HL-60/S4 treated with phorbol 12-myristate 13-acetate at 8.2 ng/mL for 4 days and 3 days (cell line): Measurements from ENCODE around the gene SYTL5.

Source experiments
- in situ Hi-C: fragments of 300-500 bp; cut with MboI; formaldehyde crosslinking; loops from 2 replicates; pipeline ENCODE4 v1.15.0; 2022; ENCODE audit warnings: low sequenced_read_pairs

The SYTL5 gene

DNA sequence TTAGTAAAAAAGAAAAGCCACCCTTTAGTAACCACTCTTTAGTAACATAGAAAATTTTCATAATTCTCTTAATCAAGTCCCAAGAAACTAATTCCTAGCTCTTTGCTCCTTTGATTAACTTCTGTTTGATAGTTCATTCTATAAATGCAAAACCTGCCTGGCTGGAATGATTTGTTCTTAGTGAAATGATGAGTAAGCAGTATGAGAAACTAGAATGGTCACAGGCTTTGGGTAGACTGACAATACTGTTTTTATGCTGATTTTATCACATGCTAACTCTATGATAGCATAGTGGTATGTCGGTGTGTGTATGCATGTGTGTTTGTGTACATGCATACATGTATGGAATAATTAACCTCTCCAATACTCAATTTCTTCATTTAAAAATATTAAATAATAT is 81.2 kb downstream of the SYTL5 start:
- in situ Hi-C loops = no loop called here

DNA sequence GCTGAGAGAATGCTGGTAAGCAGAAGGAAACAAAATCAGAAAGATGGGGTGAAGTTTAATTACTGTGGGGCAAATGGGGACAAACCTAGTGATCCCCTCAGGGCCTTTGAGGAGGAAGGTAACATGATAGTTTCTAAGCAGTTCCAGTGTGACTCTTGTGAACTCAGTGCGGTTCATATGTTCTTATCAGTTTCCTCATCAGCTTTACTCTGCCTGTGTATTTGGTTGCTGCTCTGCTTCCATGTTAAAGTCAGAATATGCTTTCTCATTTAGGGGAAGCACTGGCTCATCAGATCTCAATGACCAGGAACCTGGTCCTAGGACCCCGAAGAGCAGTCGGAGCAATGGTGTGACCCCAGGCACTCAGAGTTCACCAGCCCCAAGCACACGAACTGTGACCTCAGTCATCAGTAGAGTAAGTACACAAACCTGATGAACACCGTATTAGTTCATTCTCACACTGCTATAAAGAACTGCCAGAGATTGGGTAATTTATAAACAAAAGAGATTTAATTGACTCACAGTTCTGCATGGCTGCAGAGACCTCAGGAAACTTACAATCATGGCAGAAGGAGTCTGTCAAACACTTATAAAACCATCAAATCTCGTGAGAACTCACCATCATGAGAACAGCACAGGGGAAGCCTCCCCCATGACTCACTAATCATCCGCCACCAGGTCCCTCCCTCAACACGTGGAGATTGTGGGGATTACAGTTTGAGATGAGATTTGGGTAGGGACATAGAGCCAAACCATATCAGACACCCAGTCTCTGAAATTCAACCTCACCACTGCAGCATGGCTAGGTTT is 83.0 kb downstream of the SYTL5 start:
- in situ Hi-C loops = no loop called here

DNA sequence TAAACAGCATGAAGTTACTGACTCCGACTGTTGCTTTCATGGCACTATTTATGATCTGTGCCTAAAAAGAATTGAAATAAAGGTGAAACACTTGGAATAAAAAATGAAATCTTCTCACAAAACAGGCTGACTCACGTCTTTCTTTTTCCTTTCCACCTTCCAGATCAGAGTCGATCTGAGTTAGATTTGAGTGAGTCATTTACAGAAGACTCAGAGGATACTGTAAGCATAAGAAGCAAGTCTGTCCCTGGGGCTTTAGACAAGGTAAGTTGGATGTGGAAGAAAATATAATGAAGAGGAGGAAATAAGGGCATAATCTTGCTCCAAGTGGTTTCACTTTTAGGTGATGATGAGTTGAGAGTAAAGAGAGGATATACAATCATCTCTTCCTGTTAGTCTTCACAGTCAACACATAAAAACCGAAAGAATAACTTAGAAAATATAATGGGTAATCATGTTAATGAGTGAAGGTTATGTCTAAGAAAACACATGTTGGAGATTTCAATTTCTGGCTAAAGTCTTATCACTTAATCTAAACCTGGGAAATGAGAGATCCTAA is 89.7 kb downstream of the SYTL5 start:
- in situ Hi-C loops = no loop called here

DNA sequence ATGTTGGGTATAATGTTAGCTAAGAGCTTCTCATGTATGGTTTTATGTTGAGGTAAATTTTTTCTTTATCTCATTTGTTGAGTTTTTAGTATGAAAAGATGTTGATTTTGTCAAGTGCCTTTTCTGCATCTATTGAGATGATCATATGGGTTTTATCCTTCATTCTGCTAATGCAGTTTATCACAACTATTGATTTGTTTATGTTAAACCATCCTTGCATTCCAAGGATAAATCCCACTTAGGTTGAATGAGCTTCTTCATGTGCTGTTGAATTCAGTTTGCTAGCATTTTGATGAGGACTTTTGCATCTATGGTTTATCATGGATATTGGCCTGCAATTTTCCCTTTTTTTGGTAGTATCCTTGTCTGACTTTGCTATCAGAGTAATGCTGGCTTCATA is 93.3 kb downstream of the SYTL5 start:
- in situ Hi-C loops = no loop called here

DNA sequence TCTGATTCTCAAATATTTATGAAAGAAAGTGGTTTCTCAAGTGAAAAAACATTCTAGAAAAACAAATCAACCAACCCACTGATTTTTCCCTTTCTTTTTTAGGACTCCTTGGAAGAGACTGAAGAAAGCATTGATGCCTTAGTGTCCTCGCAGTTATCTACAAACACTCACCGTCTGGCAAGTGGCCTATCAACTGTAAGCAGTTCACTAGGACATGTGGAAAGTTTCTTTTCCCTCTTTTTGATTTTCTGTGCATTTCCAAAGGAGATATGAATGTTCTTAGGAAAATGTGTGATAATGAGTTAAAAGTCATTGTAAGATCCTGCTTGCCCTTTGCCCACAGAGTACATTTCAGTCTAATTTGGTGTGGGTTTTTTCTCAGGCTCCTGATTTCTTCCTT is 95.9 kb downstream of the SYTL5 start:
- in situ Hi-C loops = no loop called here

DNA sequence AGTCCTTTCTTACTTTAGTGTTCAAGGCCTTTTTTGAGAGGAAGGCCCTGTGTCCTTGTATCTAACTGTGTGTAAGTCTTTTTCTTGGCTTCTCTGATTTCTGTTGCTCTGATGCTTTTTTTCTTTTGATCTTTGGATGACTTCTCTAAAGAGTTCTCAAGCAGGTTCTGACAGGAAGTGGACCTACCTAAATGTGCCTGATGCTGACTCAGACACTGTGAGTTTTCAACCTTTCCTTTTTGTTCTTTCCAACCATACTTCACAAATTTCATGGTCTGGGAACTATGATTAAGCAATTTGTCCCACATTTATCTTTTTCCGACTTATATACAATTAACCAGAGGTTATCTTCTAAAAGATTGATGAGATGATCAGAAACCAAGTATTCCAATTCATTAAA is 96.5 kb downstream of the SYTL5 start:
- in situ Hi-C loops = no loop called here

DNA sequence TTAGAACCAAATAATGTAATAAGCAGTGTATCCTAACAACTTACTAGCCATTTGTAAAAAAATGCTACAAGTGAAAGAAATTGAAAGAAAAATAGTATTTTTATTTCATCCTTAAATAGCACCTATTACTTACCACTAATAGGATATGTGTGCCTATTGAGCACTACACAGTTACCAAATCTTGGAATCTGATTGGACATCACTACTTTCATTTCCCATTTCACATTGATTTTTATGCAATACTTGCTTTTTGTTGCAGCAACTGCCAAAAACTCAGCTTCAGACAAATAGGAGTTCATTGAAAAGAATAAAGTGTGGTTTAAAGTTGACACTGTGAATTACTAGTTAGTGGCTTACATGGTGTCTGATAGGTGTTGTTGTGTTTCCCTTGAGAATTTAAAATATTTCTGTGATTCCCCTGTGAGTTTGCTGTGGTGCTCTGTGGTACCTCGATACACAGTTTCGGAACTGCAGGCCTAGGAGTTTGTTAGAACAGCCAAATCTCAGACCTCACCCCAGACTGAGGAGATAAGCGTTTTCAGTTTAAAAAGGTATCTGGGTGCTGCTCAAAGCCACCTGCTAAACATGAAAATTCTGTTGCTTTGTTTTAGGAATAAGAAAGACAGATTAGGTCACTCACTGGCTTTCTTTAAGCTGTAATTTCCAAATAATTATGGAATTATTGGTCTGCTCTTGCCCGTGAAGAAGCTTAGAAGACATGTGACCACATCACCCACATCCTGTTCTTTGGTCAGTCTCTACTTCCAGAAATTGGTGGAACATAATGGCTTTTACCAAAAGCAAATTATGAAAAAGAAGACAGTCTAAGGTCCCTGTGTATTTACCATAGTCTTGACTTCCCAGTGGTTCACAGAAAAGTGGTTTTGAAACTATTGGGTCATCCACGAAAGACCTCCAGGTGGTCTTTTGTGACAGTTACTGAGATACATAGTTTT is 97.8 kb downstream of the SYTL5 start:
- in situ Hi-C loops = no loop called here

DNA sequence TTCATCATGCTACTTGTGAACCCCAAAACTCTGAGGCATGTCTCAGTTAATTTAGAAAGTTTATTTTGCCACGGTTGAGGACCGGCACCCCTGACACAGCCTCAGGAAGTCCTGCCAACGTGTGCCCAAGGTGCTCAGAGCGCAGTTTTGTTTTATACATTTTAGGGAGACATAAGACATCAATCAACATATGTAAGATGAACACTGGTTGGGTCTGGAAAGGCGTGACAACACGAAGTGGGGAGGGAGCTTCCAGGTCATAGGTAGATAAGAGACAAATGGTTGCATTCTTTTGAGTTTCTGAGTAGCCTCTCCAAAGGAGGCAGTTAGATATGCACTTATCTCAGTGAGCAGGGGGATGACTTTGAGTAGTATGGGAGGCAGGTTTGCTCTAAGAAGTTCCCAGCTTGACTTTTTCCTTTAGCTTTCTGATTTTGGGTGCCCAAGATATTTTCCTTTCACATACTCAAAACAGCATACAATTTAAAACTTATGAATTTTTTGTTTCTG is 98.9 kb downstream of the SYTL5 start:
- in situ Hi-C loops = no loop called here

DNA sequence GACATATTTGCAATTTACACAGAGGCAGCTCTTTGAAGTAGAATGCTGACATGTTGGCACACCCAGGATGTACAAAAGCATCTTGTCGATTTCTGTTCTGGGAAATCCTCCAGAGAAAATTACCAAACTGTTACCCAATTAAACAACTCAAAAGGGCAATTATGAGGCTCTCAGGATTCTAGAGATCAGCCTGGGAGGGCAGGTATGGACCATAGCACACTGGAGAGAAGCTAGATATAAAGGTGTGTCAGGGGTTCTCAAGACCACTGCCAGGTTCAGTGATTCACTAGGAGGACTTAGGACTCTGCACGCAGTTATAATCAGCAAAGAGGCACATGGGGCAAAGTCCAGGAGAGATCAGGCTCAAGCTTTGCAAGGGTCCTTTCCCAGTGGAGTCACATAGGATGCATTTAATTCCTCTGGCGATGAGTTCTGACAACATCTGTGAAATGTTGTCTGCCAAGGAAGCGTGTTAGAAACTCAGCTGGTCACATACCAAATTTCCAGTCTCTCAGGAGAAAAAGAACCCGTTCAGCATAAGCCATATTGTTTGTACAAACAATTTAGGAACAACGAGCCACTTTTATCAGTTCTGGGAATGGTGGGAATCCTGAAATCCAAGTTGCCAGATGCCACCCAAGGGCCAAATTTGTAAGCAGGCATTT is 100.8 kb downstream of the SYTL5 start:
- in situ Hi-C loops = no loop called here

DNA sequence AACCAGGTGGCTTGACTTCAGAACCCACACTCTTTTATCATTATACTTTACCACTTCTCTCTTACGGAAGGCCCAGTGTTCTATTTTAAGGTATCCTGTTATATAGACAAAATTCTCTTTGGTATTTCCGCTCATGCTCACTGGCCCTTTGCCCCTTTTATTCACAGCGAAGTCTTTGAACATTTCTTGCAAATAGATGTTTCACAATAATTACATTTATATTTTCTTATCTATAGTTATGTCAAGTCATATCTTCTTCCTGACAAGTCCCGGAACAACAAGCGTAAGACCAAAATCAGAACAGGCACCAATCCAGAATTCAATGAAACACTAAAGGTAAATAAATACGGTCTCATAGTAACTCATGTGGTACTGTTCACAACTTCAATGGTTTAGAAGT is 102.0 kb downstream of the SYTL5 start:
- in situ Hi-C loops = no loop called here

DNA sequence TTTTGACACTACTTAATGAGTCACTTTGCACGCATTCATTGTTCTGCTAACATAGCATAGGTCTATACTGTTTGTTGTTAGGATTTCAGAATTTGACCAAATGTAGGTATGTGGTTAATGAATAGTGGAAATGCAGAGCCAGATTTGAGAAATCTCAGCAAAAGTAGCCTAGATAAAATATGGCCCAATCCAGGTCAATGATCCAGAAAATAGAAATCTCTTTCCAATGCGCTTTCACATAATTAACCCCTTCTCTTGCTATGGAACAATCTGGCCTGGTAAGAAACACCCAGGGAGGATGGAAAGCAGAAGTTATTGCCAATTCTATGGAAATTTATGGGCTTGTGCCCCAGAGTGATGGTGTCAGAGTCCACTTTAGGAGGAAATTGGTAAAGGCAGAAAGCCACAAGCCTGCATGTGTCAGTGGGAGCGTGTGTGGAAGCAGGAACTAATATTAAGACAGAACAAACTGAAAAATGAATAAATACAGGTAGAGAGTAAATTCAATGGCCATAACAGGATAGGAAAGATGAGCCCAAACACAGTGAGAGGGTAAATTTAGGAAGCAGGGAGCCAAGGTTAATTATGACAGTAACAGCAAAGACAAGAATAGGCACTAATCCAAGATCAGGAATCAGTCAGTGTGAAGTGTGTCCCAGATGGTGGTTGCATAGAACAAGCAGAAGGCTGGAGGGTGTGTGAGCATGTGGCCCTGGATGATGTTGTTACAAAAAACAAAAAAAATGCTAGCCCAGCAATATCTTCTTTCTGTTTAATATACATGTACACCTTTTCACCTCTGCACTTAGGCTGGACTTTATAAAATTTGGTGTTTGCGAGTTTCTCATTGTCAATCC is 102.9 kb downstream of the SYTL5 start:
- in situ Hi-C loops = no loop called here

DNA sequence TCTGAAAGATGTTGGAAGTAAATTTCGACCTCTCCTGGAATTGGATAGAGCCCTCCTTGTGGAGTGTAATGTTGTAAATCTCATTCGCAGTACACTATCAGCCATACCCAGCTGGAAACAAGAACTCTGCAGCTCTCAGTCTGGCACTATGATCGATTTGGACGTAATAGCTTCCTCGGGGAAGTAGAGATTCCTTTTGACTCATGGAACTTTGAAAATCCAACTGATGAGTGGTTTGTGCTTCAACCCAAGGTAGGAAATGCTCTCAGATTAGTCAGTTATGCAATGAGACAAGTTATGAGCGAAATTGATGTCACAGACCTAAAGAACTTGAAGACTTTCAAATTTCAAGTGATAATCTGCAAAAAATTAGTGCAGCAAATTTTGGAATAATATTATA is 103.9 kb downstream of the SYTL5 start:
- in situ Hi-C loops = no loop called here

DNA sequence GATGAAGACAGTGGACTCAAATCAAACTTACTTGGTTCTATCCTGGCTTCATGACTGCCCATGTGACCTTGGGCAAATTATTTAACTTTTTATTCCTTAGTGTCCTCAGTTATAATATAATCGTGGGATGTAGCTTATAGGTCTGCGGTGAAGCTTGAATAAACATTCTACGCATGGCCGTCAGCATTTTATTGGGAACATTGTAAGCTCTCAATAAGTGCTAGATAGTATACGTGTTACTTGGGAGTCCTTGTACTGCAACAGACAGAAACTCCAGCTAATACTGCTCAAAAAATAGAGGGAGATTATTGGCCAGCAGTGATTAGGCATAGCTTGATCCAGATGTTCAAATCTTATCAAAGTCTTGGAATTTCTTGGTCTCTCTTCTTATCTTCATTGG is 104.8 kb downstream of the SYTL5 start:
- in situ Hi-C loops = no loop called here

DNA sequence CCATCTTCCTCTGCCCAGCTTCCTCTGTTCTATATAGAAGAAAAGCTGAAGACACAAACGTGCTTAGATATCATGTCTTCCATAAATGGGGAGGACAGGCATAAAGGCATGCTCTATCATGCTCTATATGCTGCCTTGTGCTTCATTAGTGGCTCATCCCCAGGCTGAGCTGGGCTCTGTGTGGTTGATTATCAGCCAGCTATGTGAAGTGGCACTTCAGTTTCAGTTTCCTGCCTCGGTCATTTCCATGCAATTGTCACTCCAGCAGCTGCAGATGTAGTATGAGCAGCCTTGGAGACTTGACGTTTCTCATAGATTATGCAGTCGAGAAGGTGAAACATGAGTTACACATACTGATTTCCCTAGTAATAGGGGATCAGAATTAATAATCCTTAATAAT is 106.2 kb downstream of the SYTL5 start:
- in situ Hi-C loops = no loop called here

DNA sequence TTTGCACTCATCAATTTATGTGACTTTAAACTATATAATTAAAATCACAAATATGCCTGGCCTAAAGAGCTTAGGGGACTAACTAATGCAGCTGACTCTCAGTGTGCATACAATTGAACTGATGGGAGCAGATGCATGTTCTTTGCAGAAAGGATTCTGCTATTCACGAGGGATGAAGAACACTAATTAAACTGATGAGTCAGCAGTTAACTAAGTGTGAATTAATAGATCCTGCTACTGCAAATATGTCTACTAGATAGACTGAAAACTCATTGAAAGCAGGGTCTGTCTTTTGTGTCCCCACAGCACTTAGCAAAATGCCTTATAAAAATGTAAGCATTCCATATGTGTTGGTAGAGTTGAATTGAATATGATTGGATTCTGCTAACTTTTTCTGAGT is 110.4 kb downstream of the SYTL5 start:
- in situ Hi-C loops = no loop called here

DNA sequence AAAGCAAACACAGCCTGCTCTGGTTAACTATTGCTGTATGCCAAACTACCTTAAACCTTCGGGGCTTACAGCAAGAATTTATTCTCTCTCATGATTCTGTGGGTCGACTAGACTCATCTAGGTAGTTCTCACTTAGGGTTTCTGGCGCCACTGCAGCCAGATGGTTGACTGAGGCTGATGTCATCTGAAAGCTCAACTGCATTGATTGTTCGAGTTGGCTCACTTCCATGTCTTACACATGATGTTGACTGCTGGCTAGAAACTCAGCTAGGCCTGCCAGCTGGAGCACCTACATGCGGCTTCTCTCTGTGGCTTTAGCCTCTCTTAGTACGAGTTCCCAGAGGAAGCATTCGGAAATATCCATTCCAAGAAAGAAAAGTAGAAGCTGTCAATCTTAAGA is 111.1 kb downstream of the SYTL5 start:
- in situ Hi-C loops = no loop called here

DNA sequence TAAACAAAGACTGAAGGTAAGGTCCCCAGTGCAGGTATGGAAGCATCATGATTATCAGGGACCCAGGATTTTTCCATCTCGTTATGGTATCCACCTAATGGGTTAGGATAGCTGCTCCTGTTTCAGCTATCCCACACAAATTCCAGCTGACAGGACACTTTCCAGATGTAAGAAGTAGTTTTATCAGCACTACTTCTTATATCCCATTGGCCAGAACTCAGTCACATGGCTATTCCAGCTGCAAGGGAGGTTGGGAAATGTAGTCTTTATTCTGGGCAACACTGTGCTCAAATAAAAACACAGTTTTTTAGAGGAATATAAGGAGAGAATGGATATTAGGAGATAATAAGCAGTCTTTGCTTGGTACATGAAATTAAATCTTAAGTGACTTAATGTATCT is 117.6 kb downstream of the SYTL5 start:
- in situ Hi-C loops = no loop called here

DNA sequence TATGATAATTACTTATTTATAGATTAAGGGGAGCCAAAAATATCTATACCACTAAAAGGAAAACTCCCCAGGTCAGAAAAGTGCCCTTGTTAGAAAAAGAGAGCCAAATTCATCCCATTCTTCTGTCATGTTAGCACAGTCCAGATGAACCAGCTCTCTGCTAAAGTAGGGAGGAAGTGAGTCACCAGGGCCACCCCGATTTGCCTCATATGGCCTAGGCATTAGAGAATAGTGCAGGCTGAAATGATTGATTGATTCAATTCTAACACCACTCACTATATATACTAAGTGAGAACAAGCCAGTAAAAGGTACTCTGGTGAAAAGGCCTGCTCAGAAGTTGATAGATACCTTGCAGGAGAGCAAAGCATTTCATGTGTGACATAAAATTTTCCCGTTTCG is 119.8 kb downstream of the SYTL5 start:
- in situ Hi-C loops = no loop called here

DNA sequence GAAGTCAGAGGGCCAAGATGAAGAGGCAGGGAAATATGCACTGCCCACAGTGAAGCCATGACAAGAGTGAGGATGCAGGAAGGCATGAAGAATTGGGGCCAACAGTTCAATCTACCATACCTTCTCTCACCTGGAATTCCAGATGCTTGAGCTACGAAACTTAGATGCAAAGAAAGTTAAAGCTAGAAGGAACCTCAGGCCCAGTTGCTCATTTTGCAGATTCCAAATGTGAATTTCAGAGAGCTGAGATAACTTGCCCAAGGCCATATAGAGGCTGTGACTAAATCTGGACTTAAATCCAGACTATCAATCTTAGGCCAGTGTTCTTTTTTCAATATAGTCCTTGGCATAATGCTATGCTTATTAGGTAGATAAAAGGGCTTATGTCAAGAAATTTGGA is 121.6 kb downstream of the SYTL5 start:
- in situ Hi-C loops = no loop called here

DNA sequence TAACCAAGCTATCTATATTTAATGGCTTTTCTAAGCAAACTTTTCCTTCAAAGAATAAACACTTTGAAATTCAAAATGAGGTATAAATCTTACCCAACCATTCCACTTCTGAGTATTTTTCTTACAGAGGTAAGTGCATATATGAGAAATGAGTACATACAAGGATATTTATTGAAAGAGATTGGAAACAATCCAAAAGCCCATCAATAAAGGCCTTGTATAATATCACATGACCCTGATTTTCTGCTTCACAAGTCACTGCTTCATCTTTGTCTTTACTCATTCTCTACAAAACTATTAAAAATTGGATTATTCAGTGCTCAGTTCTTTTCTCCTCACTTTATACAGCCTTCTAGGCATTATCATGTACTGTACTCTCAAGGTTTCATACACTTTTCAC is 123.0 kb downstream of the SYTL5 start:
- in situ Hi-C loops = no loop called here
